Measurements from ENCODE around the gene TFCP2L1.
A peak's percentile ranks its signal among the peaks of the same experiment; 100 is the strongest.
"Not testable (repeated sequence)": the region's sequence is repeated elsewhere in the genome, so short reads cannot be mapped to it uniquely, and the experiment has no call there.

Gene TFCP2L1

DNA sequence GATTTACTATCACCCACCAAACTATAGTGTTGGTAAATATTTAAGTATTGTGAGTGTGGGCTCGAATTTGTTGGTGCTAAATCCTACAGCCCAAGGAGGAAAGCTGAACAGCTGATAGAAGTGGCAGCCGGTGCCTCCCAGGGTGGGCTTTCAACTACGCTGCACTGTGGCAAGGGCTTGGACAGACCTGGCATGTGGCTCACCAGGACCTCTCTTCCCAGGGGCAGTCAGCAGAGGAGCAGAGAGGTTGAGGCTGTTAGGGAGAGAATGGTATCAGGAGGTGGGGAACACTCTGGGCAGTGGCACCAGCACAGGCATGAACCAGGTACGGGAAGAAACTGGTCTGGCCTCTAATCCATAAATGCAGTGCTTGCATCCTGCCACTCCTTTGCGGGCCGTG, 44.6 kb downstream of the TFCP2L1 start:
- DNase-seq = no peak

DNA sequence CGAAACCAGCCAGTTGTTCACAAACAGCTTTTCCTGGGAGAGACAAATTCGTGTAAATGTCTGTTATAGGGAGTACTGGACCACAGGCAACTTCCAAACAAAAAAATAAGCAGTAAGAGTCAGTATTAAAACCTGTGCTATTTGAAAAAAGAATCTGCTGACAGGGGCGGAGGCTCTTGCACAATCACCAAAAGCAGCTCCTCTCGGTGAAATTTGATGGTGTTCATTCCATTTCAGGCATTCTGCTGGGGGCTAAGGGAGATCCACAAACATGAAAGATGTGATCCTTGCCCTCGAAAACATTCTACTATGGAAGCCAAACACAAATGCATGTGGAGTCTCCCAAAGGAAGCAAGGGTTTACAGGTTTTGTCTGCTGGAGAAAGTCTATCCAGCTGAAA, 45.0 kb downstream of the TFCP2L1 start:
- DNase-seq = no peak

DNA sequence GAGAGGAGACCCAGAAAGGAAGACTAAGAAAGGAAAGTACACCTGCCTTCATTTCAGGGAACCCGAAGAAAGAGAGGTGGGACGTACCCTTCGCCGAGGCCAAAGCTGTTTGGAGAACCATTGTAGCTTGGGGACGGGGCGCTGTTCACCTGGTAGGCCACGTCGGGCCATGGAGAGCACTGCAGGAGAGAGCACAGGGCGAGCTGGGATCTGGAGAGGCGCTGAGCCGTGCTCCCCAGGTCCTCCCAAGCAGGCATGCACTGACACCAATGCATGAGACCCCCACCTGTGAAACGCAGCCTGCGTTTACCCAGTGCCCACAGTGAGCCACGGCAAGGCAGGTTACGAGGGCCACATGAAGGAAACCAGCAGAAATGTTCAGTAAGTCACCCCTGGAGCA, 45.5 kb downstream of the TFCP2L1 start:
- no peak for DNase-seq

DNA sequence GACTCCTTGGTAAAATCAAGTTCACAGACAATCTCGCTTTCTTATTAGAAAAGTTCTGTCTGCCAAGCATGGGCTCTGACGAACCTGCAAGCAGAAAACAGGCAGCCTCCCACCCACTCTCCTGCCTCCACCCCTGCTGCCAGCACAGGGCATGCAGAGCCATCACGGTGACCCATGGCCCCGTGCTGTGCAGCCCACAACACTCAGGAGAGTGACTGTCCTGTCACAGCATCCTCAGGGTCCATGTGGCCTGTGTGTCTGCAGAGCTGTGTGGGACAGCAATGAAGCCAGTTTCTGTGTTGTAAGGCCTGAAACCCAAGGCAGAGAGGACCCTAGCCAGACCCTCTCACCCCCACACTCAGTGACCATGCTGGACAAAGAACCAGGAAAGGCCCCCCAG, 46.2 kb downstream of the TFCP2L1 start:
- DNase-seq = no peak

GRCh38 chr2:121237980-121238665, 46.9 kb downstream of the TFCP2L1 start:
- no peak for DNase-seq

DNA sequence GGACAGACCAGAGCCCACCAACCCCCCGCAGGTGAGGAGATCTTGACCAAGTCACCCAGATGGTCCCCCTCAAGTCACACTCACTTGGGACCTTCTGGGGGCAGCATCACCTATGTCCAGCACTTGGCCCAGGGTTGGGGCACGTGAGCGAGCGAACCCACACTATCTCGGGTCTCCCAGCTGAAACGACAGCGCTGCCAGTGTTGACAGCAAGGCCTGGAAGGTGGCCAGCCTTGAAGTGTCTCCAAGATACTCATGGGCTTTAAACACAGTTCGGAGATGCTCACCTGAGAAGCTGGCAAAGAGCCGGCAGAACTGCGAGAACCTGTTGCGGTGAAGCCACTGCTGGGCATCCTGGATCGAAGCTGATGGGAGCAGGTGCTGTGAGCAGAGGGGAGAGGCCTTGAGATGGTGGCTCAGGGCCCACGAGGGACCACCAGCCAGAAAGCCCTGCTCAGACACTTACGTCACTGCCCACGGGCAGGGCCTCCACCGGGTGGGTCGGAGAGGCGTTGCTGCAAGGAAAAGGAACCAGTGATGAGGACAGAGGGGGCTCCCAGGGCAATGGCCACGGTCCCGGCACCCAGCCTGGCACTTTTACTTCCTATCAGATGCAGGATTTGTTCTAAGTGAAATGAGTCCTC, 47.5 kb downstream of the TFCP2L1 start:
- no peak for DNase-seq

GRCh38 chr2:121236650-121237180, 48.3 kb downstream of the TFCP2L1 start:
- no peak for DNase-seq

- DNase-seq = no peak
These were observed 48.8 kb downstream of the TFCP2L1 start for GRCh38 chr2:121236101-121236640.

- DNase-seq = peak; percentile 19
These were observed 49.5 kb downstream of the TFCP2L1 start for GRCh38 chr2:121235542-121235941.

DNA sequence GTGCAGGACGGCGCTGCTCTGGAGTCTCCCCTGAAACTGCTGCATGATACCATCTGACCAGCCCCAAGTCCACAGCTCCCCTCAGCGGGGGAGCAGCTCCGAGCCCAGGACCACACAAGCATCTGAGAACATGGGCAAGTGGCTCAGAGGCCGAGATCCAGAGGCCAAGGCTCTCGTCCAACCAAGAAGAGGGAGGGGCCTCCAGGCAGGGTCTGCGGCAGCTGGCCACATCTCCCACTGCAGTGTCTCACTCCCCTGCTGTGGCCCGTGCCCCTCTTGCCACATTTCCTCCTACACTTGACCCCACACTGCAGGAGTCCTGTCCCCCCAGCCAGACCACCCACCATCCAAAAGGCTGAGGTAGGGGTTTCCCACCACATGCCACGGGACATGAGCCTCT, 50.2 kb downstream of the TFCP2L1 start:
- no peak for DNase-seq

DNA sequence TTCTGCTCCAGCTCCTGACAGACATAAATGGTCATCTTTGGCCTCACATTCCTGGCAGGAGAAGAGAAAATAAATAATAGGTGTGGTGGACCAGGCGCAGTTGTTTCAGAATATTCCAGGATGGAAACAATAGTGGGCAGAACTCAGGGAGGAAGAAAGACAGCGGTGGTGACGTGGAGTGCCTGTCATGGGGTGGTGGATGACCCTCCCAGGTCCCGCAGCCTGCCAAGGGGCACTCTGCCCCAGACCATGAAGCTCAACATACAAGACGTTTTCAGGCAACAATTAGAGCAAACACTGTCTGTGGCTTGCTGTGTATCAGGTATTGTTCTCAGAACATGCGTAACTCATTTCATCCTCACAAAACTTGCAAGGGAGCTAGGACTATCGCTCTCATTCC, 50.9 kb downstream of the TFCP2L1 start:
- no peak for DNase-seq

DNA sequence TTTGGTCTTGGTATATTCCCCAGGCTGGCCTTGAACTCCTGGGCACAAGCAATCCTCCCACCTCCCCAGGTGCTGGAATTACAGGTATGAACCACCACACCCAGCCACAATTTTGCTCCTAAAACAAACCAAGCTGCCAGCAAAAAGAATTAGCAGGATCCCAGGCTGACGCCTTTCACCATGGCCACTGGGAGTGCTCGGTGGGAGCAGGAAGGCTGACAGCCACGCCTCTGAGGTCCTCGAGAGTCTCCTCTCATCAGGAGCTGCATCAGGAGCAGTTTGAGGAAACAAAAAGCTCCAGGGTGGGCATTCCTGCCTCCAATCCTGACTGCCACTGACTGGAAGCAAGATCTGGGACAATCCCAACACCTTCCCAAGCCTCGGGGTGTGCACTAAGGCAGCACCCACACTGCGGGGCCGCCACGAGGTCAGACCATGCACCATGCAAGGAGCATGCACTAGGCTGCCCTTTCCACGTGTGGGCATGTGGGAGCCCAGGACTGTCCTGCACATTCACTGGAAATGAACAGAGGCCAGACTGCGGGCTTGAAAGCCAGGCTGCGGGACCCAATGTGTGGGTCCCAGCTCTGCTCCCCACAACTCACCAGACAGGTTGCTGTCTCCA, 51.4 kb downstream of the TFCP2L1 start:
- DNase-seq = no peak

- DNase-seq = no peak
These were observed 52.3 kb downstream of the TFCP2L1 start for GRCh38 chr2:121232626-121233265.

DNA sequence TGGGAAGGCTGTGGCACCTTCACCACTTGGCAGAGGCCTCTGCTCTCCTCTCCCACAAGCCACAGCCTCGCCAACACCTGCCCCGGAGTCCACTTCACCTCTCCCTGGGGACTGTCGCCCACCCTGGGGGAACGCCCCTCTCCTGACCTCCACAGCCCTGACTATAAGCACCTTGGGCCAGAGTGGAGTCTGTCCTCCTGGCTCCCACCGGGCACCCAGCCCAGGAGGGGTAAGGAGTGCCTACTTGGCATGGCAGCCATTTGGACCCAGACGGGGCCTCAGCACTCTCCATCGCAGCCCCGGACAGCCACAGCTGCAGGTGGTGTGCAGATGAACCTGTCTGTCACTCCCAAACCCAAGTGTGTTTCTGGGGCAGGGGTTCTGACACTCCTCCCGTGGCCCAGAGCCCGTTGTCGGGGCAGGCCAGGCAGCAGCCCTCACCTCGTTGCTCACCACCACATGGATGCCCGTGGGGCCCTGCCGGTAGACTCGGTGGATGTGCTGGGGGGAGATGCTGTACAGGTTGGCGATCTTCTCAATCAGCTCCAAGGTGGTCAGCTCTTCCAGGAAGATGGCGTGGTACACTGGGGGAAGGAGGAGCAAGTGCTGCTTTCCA, 53.5 kb downstream of the TFCP2L1 start:
- no peak for DNase-seq

DNA sequence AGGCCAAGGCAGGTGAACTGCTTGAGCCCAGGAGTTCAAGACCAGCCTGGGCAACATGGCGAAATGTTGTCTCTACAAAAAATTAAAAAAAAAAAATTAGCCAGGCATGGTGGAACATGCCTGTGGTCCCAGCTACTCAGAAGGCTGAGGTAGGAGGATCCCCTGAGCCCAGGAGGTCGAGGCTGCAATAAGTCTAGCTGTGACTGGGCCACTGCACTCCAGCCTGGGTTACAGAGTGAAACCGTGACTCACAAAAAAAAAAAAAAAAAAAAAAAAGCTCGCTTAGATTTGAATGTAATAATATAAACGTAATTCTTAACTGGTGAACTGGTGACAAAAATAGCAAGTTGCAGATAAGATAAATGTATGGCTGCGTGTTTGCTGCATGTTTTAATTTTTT, 56.5 kb downstream of the TFCP2L1 start:
- DNase-seq = no peak

- not testable (repeated sequence) for DNase-seq
These were observed 57.4 kb downstream of the TFCP2L1 start for GRCh38 chr2:121227381-121228144.

GRCh38 chr2:121225681-121226080, 59.3 kb downstream of the TFCP2L1 start:
- DNase-seq = not testable (repeated sequence)

GRCh38 chr2:121220995-121221394, 64.0 kb downstream of the TFCP2L1 start:
- no peak for DNase-seq

GRCh38 chr2:121219866-121220265, 65.1 kb downstream of the TFCP2L1 start:
- no peak for DNase-seq

DNA sequence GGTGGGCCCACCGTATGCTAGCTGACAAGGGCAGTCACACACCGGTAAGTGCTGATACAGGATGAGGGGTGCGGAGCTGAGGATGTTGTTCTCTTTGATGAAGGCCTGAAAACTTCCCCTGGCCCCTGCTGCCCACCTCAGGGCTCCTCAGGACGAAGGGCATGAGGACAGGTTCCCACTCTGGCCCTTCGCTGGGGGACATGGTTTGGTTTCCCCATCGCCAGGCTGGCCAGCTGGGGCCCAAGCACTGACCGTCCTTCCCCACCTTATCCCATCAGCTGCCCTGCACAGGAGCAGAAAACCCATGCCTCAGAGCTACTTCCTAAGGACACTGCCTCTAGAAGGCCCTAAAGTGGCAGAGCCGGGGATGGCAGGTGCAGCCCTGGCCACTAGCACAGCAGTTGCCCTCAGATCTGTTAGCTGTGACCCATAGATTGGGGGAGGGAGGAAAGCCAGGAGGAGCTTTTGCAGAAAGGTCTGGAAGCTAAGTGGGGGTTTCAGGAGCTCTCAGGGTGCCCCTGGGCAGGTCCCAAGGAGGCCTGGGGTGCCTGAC, 66.5 kb downstream of the TFCP2L1 start:
- no peak for DNase-seq

GRCh38 chr2:121217627-121218026, 67.4 kb downstream of the TFCP2L1 start:
- no peak for DNase-seq

GRCh38 chr2:121214296-121214695, 70.7 kb downstream of the TFCP2L1 start:
- DNase-seq = no peak

All from OCI-M1 (cell line).